Lower leg skin (tissue), 4 donors: ENCODE measurements around the gene OR51G1. TPM values are rescaled to one million over a fixed set of nuclear protein-coding genes. Genes with fewer than 3 reads are reported as not detected.

ENCODE experiments used
- DNase-seq, 2 donors: peaks; one replicate each; pipeline ENCODE4 v3.0.0-alpha.2; 2019; ENCODE audit warnings: low spot score in 2 of 2
- H3K4me3 ChIP-seq: fragments of 200-600 bp; sonication (generic); 2 replicates; pipeline ENCODE4 v1.5.1; 2017; ENCODE audit warnings: mild to moderate bottlenecking, low read depth; ENCODE audit not compliant: poor library complexity, severe bottlenecking
- CTCF ChIP-seq, 3 donors: fragments of 450-650 bp; IDR thresholded peaks; one replicate each; pipeline ENCODE4 v1.5.1; 2016; ENCODE audit warnings: antibody characterized with exemption in 3 of 3, mild to moderate bottlenecking in 3 of 3, moderate library complexity in 2 of 3
- POLR2A ChIP-seq, 2 donors: fragments of 450-650 bp; IDR thresholded peaks; one replicate each; pipeline ENCODE4 v1.6.1; 2016 to 2017; ENCODE audit warnings: antibody characterized with exemption in 2 of 2, mild to moderate bottlenecking in 1 of 2, moderate library complexity in 1 of 2
- whole genome bisulfite sequencing, 2 donors: methylation state at CpG; one replicate each; pipeline ENCODE4 v1.1.5; 2018; 5-methylcytosine and 5-hydroxymethylcytosine counted together
- intact Hi-C: fragments of 100-400 bp; cut with DNase I; formaldehyde crosslinking; loops from one replicate; pipeline ENCODE4 v1.15.0; 2023; ENCODE audit warnings: low total_unique reads
- total RNA-seq, 4 donors: library from RNA; depleted of rRNA; stranded (reverse); fragments of >200 nt; gene quantifications; one replicate each; pipeline ENCODE4 v1.1.0, GENCODE V29; 2016

The OR51G1 gene
- total RNA-seq, 4 donors from 2014 or later, result not detected

GRCh38 chr11:4884361-4884760, 39.8 kb downstream of the OR51G1 start:
- no peak overlapping the region for H3K4me3 ChIP-seq
- DNase-seq, result no peak
- TF ChIP-seq CTCF (IDR thresholded peaks at IDR 0.05), result no peak
- intact Hi-C loops, result no loop called here
- WGBS, 2 donors, result 51 to 64% methylated on average over 3 of the region's 3 CpGs

- intact Hi-C loops, result no loop called here
- TF ChIP-seq CTCF (IDR thresholded peaks at IDR 0.05) (no peak), POLR2A (IDR thresholded peaks at IDR 0.05) (no peak)
- DNase-seq, result no peak
- WGBS, 2 donors, result 78 to 83% methylated on average over 5 of the region's 5 CpGs
- H3K4me3 ChIP-seq, result no peak overlapping the region
Observed at GRCh38 chr11:4882543-4882942, 41.6 kb downstream of the OR51G1 start.

- intact Hi-C loops, result no loop called here
- no peak within 1 kb of the TSS for H3K4me3 ChIP-seq
- TF ChIP-seq POLR2A (IDR thresholded peaks at IDR 0.05) (no peak), CTCF (IDR thresholded peaks at IDR 0.05) (no peak)
- WGBS, 2 donors, result 73 to 88% methylated on average over 8 of the region's 8 CpGs
- DNase-seq, result no peak
Observed at GRCh38 chr11:4881860-4882500, 42.2 kb downstream of the OR51G1 start, which contains the start of gene OR51T1. Gene OR51T1, plus strand, starts transcription at chr11:4881900. Its CDS starts 0 bp downstream, at chr11:4881900.

GRCh38 chr11:4881188-4881587, 43.0 kb downstream of the OR51G1 start:
- TF ChIP-seq POLR2A (IDR thresholded peaks at IDR 0.05) (no peak), CTCF (IDR thresholded peaks at IDR 0.05) (no peak)
- WGBS, 2 donors, result 82 to 86% methylated on average over 4 of the region's 4 CpGs
- DNase-seq, result no peak
- intact Hi-C loops, result no loop called here
- no peak overlapping the region for H3K4me3 ChIP-seq

Other genes with a start within 250 kb of the OR51G1 start
- gene OR51E2, start 226.5 kb downstream of the OR51G1 start, total RNA-seq, result under 1 TPM in 2 of 4 donors, not detected in 2; 0.10 to 0.30 TPM
- gene MMP26, start 219.6 kb downstream of the OR51G1 start, total RNA-seq, result not detected
- gene OR51F1, start 154.4 kb downstream of the OR51G1 start, total RNA-seq, result not detected
- gene OR52R1, start 120.0 kb downstream of the OR51G1 start, total RNA-seq, result not detected
- gene OR51F2, start 103.0 kb downstream of the OR51G1 start, total RNA-seq, result not detected
- gene OR51S1, start 75.1 kb downstream of the OR51G1 start, total RNA-seq, result not detected
- not detected for gene OR51T1, start 42.4 kb downstream of the OR51G1 start, total RNA-seq
- not detected for gene OR51A7, start 20.6 kb downstream of the OR51G1 start, total RNA-seq
- gene OR51G2, start 5.0 kb downstream of the OR51G1 start, total RNA-seq, result not detected
- gene OR51A4, start 23.3 kb upstream of the OR51G1 start, total RNA-seq, result not detected
- not detected for gene OR51A2, start 31.4 kb upstream of the OR51G1 start, total RNA-seq
- not detected for gene OR51L1, start 70.5 kb upstream of the OR51G1 start, total RNA-seq
- gene OR52J3, start 122.2 kb upstream of the OR51G1 start, total RNA-seq, result not detected
- 1 to 10 TPM in 1 of 4 donors, not detected in 3; 2.7 TPM for gene OR52E2, start 135.3 kb upstream of the OR51G1 start, total RNA-seq
- not detected for gene OR52E1, start 145.2 kb upstream of the OR51G1 start, total RNA-seq
- gene OR52A5, start 214.0 kb upstream of the OR51G1 start, total RNA-seq, result not detected
- gene OR52A1, start 230.4 kb upstream of the OR51G1 start, total RNA-seq, result not detected